GM12865 (cell line): ENCODE data around the gene YAE1.
A peak's percentile ranks its signal among the peaks of the same experiment; 100 is the strongest.

Source experiments
- DNase-seq: peaks from one replicate; pipeline ENCODE4 v3.0.0; 2010; ENCODE audit warnings: low read depth
- H3K4me3 ChIP-seq: 2 replicates; pipeline ENCODE4 v1.5.1; 2011; ENCODE audit warnings: mild to moderate bottlenecking, low read depth, low read length, control low read depth
- CTCF ChIP-seq: IDR thresholded peaks from 2 replicates; pipeline ENCODE4 v1.5.1; 2011; ENCODE audit warnings: low read length, control low read depth, low read depth, inconsistent platforms; ENCODE audit not compliant: insufficient read depth; ENCODE audit errors: missing control alignments

YAE1 gene

GRCh38 chr7:39566023-39566921 lies at the start of gene YAE1:
Gene YAE1, plus strand, starts transcription at chr7:39566404. Its CDS starts 15 bp downstream, at chr7:39566419.
- DNase-seq = peak; percentile 90
- peak within 1 kb of the TSS; percentile 65 for H3K4me3 ChIP-seq
- TF ChIP-seq CTCF = no peak

GRCh38 chr7:39516498-39516897 lies 49.7 kb upstream of the YAE1 start:
- TF ChIP-seq CTCF = no peak

GRCh38 chr7:39517240-39517639 lies 49.0 kb upstream of the YAE1 start:
- no peak for TF ChIP-seq CTCF
- no peak for DNase-seq
- no peak overlapping the region for H3K4me3 ChIP-seq

More at GRCh38 chr7:39516498-39516897, 49.7 kb upstream of the YAE1 start:
- no peak for DNase-seq
- no peak overlapping the region for H3K4me3 ChIP-seq

GRCh38 chr7:39525926-39526325 lies 40.3 kb upstream of the YAE1 start:
- no peak for TF ChIP-seq CTCF
- H3K4me3 ChIP-seq = no peak overlapping the region
- no peak for DNase-seq

- no peak for DNase-seq
- no peak overlapping the region for H3K4me3 ChIP-seq
- TF ChIP-seq CTCF = no peak
These were observed 39.5 kb upstream of the YAE1 start for GRCh38 chr7:39526666-39527065.

- TF ChIP-seq CTCF = no peak
- no peak for DNase-seq
- H3K4me3 ChIP-seq = no peak overlapping the region
These were observed 38.9 kb upstream of the YAE1 start for GRCh38 chr7:39527296-39527695.

GRCh38 chr7:39527951-39528350 lies 38.3 kb upstream of the YAE1 start:
- no peak for DNase-seq
- no peak for TF ChIP-seq CTCF
- no peak overlapping the region for H3K4me3 ChIP-seq
